PC-3 (cell line): ENCODE results near the gene ANKS1B.

ENCODE experiments used
- EZH2 ChIP-seq: fragments of 300-600 bp; sonication (generic); IDR thresholded peaks from one replicate; pipeline ENCODE4 v1.6.1; 2017; ENCODE audit warnings: antibody characterized with exemption, mild to moderate bottlenecking, low read length; ENCODE audit not compliant: unreplicated experiment
- TF ChIP-seq, protein P1 (sequence below): fragments of 300-600 bp; sonication (generic); conservative IDR thresholded peaks from 2 replicates; pipeline ENCODE4 v1.5.1; 2017; ENCODE audit warnings: antibody characterized with exemption, low read depth, mild to moderate bottlenecking, low read length

DNA sequence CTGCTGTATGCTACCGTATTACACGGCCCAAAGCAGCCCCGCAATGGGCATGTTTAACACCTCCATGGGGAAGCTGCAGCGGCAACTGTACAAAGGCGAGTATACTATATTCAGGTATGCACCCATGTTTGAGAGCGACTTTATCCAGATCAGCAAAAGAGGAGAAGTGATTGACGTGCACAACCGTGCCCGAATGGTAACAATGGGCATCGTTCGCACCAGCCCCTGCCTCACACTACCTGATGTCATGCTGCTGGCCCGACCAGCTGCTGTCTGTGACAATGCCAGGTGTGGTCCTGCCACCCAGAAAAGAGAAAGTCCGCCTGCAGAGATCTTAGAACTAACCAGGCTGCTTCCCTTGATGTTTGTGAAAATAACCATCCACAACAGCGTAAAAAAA, 336.6 kb downstream of the ANKS1B start:
- TF ChIP-seq, protein P1, sequence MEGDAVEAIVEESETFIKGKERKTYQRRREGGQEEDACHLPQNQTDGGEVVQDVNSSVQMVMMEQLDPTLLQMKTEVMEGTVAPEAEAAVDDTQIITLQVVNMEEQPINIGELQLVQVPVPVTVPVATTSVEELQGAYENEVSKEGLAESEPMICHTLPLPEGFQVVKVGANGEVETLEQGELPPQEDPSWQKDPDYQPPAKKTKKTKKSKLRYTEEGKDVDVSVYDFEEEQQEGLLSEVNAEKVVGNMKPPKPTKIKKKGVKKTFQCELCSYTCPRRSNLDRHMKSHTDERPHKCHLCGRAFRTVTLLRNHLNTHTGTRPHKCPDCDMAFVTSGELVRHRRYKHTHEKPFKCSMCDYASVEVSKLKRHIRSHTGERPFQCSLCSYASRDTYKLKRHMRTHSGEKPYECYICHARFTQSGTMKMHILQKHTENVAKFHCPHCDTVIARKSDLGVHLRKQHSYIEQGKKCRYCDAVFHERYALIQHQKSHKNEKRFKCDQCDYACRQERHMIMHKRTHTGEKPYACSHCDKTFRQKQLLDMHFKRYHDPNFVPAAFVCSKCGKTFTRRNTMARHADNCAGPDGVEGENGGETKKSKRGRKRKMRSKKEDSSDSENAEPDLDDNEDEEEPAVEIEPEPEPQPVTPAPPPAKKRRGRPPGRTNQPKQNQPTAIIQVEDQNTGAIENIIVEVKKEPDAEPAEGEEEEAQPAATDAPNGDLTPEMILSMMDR, result no peak
- TF ChIP-seq EZH2, result no peak
